IMR-90 (cell line): ENCODE data around the gene MACROD1. TPM values are rescaled to one million over a fixed set of nuclear protein-coding genes. Genes with fewer than 3 reads are reported as not detected.

ENCODE experiments used
- MAZ ChIP-seq: IDR thresholded peaks from 2 replicates; pipeline ENCODE4 v1.6.1; 2012; ENCODE audit warnings: low read depth, mild to moderate bottlenecking, low read length, improper control_type of control experiment, moderate library complexity, borderline replicate concordance
- MXI1 ChIP-seq: IDR thresholded peaks from 2 replicates; pipeline ENCODE4 v1.6.1; 2012; ENCODE audit warnings: low read depth, mild to moderate bottlenecking, low read length, moderate library complexity, borderline replicate concordance
- RAD21 ChIP-seq: IDR thresholded peaks from 2 replicates; pipeline ENCODE4 v1.6.1; 2012; ENCODE audit warnings: low read length, improper control_type of control experiment
- polyA plus RNA-seq, 3 experiments: library from polyadenylated mRNA; depleted of rRNA; stranded (reverse); fragments of >200 nt; gene quantifications; 2 replicates each; pipeline ENCODE4 v1.2.3, GENCODE V29; 2012; ENCODE audit warnings: low replicate concordance in 1 of 3
- total RNA-seq: library from RNA; depleted of rRNA; stranded (reverse); fragments of >200 nt; gene quantifications from 2 replicates; pipeline ENCODE4 v1.2.3, GENCODE V29; 2012

The MACROD1 gene
- total and polyA plus RNA-seq, 2 of the 4 experiments (the other 2 are of a cell fraction), result 2.5 to 9.3 TPM

DNA sequence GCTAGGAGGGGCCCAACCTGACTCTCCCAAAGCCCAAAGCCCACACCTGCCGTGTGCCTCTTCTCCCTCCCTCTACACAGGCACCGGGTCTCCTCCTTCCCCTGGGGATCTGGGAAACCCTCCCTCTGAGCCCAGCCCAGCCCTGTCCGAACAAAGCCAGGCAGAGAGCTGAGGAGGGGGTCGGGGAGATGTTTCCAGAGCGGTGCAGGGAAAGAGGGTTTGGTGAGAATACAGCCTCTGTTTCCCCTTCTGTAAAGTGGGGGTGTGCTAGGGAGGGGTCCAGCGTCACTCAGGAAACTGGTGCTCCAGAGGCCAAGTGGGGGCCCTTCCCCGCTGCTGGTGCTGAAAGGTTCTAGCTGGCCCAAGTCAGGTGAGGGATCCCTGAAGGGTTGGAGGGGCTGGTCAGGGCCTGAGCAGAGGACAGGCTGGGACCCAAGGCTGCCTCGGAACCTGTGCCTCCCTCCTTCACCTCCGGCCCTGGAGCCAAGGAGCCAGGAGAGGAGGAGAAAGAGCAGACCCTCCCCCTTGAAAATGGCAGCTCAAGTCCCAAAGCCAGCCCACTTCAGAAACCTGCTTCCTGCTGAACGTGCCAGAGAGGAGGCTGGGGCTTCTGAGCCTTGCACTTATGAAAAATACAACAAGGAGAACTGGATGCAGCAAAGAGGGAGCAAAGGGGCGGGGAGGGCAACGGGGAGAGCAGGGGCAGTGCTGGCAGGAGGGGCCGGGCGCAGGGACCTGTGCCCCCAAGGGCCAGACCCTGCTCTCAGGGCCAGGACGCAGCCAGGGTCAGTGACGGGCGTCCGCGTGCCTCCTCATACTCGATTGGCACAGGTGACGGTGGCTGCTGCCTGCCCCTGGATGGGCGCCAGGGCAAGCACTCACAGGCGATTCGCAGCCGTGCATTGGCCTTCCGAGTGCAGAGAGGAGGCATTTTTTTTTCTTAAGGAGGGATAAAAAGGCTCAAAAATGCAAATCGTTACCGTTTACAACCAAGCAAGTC lies 43.2 kb downstream of the MACROD1 start (continued):
- TF ChIP-seq MAZ (no peak), RAD21 (no peak), MXI1 (no peak)
